Jurkat, Clone E6-1 (cell line): ENCODE results near the gene ARMC9.

Experiments
- DNase-seq: peaks from one replicate; pipeline ENCODE4 v3.0.0-alpha.2; 2011; ENCODE audit warnings: low read depth, low spot score
- H3K4me3 ChIP-seq: 2 replicates; pipeline ENCODE4 v1.5.1; 2011; ENCODE audit warnings: mild to moderate bottlenecking, low read length, control low read depth, moderate library complexity

ARMC9 gene

GRCh38 chr2:231411831-231412617 is 213.6 kb downstream of the ARMC9 start:
- no peak overlapping the region for H3K4me3 ChIP-seq
- DNase-seq: peak; percentile 20

- no peak overlapping the region for H3K4me3 ChIP-seq
- DNase-seq: no peak
Measured at GRCh38 chr2:231412618-231412963, 214.2 kb downstream of the ARMC9 start.

- no peak overlapping the region for H3K4me3 ChIP-seq
- DNase-seq: no peak
Measured at GRCh38 chr2:231413456-231413855, 215.0 kb downstream of the ARMC9 start.

DNA sequence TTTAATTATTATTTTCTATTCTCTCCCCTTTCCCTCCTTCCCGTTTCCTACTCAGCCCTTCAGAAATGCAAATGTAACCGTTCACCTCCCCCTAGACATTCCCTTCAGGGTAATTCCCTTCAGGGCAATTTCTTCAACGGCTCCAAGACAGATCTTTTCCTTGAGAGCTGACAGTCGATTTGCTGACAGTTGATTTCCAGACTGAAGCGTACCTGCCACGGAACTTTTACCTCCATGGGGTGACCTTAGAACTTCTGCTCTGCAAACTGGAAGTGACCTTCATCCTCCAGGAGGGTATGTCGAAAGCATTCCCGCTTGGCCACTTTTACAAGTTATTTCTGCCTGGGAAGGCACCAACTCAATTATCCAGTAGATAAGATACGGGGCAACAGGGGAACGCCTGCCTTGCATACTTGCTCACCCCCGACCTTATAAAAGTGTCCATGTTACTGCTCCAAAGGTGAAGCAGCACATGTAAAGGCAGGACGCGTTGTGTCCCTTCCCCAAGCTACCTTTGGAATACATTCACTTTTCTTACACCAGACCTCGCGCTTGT is 215.6 kb downstream of the ARMC9 start:
- DNase-seq: no peak
- H3K4me3 ChIP-seq: no peak overlapping the region

DNA sequence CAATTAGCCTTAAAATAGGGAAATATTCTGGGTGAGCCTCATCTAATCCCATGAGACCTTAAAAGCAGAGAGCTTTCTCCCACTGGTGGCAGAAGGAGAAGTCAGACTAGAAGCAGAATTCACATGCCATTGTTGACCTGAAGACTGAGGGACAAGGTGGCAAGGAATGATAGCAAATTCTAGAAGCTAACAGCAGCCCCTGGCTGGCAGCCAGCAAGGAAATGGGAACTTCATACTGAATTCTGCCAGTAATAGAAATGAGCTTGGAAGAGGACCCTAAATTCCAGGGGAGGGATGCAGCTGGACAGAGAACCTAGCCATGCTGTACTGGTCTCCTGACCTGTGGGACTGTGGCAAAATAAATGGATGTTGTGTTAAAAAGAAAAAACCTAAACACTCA is 216.6 kb downstream of the ARMC9 start:
- DNase-seq: no peak
- H3K4me3 ChIP-seq: no peak overlapping the region

DNA sequence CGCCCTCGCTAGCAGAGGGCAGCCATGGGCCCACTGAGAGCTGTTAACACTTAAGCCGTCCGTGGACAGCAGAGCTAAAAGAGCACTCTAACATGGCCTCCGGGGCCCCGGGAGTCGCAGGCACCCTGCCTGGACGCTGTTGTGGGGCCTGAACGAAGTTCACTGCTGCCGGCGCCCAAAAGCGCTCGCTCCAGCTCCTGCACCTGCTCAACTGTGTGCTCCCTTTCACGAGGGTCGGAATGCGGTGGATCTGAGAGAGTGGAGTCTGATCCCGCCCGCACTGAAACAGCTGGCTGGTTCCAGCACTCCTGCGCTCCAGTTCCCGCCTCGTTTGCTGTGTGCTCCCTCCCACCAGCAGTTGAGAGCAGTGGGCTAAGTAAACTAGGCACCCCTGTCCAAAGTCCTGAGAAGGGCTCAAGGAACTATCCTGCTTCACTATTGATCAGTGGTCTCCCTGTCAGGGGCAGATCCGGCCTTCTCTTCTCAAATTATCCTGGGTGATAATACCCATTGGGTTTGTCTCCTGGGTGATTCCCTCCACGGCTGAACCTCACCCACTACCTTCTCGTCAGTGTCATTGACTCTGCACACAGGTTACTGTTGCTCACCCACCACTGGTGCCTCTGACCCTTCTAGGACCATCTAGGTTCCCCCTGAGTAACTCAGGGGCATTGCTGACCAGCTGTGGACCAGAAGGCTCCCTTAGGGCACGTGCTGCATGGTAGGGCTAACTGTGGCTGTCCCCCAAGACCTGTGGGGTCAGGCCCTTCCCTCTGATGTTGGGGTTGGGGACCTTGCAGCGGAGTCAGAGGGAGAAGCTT is 220.6 kb downstream of the ARMC9 start:
- no peak overlapping the region for H3K4me3 ChIP-seq
- no peak for DNase-seq

GRCh38 chr2:231421051-231421580 is 222.7 kb downstream of the ARMC9 start:
- H3K4me3 ChIP-seq: no peak overlapping the region
- no peak for DNase-seq

DNA sequence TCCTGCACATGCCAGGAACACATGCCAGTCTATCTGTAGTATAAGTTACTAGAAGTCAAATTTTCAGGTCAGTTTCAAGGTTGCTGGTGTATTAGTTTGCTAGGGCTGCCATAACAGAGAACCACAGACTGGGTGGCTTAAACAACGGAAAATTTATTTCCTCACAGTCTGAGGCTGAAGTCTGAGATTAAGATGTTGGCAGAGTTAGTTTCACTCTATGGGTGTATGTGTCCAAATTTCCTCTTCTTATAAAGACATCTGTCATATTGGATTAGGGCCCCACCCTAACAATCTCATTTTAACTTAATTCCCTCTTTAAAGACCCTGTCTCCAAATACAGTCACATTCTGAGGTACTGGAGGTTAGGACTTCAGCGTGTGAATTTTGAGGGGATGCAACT is 223.6 kb downstream of the ARMC9 start:
- H3K4me3 ChIP-seq: no peak overlapping the region
- DNase-seq: no peak

GRCh38 chr2:231423176-231423575 is 224.7 kb downstream of the ARMC9 start:
- no peak for DNase-seq
- no peak overlapping the region for H3K4me3 ChIP-seq
